ENCODE data around the gene VSTM4.
A peak's percentile ranks its signal among the peaks of the same experiment; 100 is the strongest.

Gene VSTM4

GRCh38 chr10:49115015-49115795, at the start of gene VSTM4:
VSTM4 (minus strand) TSS chr10:49115522; CDS start chr10:49115485, 37 bp downstream.
- DNase-seq, result no peak

- DNase-seq, result peak; percentile 37 to 58
Measured at GRCh38 chr10:49164559-49165188, 49.4 kb upstream of the VSTM4 start.

- DNase-seq, result no peak
Measured at GRCh38 chr10:49163741-49164140, 48.4 kb upstream of the VSTM4 start.

- DNase-seq, result no peak
Measured at GRCh38 chr10:49162761-49163310, 47.5 kb upstream of the VSTM4 start.

- no peak for DNase-seq
Measured at GRCh38 chr10:49162063-49162462, 46.7 kb upstream of the VSTM4 start.

GRCh38 chr10:49161411-49161997, 46.2 kb upstream of the VSTM4 start:
- DNase-seq, result no peak

- DNase-seq, result no peak
Measured at GRCh38 chr10:49160814-49161213, 45.5 kb upstream of the VSTM4 start.

- no peak for DNase-seq
Measured at GRCh38 chr10:49160110-49160509, 44.8 kb upstream of the VSTM4 start.

- DNase-seq, result no peak
Measured at GRCh38 chr10:49158915-49159314, 43.6 kb upstream of the VSTM4 start.

GRCh38 chr10:49158404-49158803, 43.1 kb upstream of the VSTM4 start:
- DNase-seq, result no peak

GRCh38 chr10:49157229-49157628, 41.9 kb upstream of the VSTM4 start:
- no peak for DNase-seq

- no peak for DNase-seq
Measured at GRCh38 chr10:49154641-49155040, 39.3 kb upstream of the VSTM4 start.

GRCh38 chr10:49153971-49154370, 38.6 kb upstream of the VSTM4 start:
- DNase-seq, result no peak

- DNase-seq, result no peak
Measured at GRCh38 chr10:49153115-49153514, 37.8 kb upstream of the VSTM4 start.

GRCh38 chr10:49152663-49153062, 37.3 kb upstream of the VSTM4 start:
- DNase-seq, result no peak

- no peak for DNase-seq
Measured at GRCh38 chr10:49152037-49152436, 36.7 kb upstream of the VSTM4 start.

GRCh38 chr10:49151481-49151880, 36.2 kb upstream of the VSTM4 start:
- DNase-seq, result no peak

GRCh38 chr10:49151025-49151445, 35.7 kb upstream of the VSTM4 start:
- DNase-seq, result no peak

- no peak for DNase-seq
Measured at GRCh38 chr10:49150426-49150825, 35.1 kb upstream of the VSTM4 start.

- no peak for DNase-seq
Measured at GRCh38 chr10:49149881-49150280, 34.6 kb upstream of the VSTM4 start.

GRCh38 chr10:49144058-49144720, 28.9 kb upstream of the VSTM4 start:
- DNase-seq, result no peak

GRCh38 chr10:49143249-49143648, 27.9 kb upstream of the VSTM4 start:
- DNase-seq, result no peak
